NCI-H146 treated with DMSO at 0.1 percent for 48 hours (cell line): Measurements from ENCODE around the gene COG4.

ENCODE experiments used
- DNase-seq: peaks from one replicate; lab custom pipeline; 2025; ENCODE audit not compliant: unreplicated experiment; lab: John Stamatoyannopoulos, UW

Gene COG4

GRCh38 chr16:70480127-70481105, 42.9 kb downstream of the COG4 start:
- no peak for DNase-seq

GRCh38 chr16:70478912-70479341, 44.4 kb downstream of the COG4 start:
- no peak for DNase-seq

- DNase-seq: no peak
Observed at GRCh38 chr16:70478169-70478568, 45.2 kb downstream of the COG4 start.

- DNase-seq: no peak
Observed at GRCh38 chr16:70476272-70477020, 46.9 kb downstream of the COG4 start.

GRCh38 chr16:70475054-70475871, 48.1 kb downstream of the COG4 start:
- no peak for DNase-seq

- no peak for DNase-seq
Observed at GRCh38 chr16:70474320-70475053, 48.9 kb downstream of the COG4 start.

GRCh38 chr16:70473446-70474319, 49.7 kb downstream of the COG4 start:
- DNase-seq: no peak

GRCh38 chr16:70472786-70473433, 50.4 kb downstream of the COG4 start:
- no peak for DNase-seq

- no peak for DNase-seq
Observed at GRCh38 chr16:70470927-70471341, 52.4 kb downstream of the COG4 start.

- DNase-seq: no peak
Observed at GRCh38 chr16:70470141-70470926, 53.0 kb downstream of the COG4 start.

- no peak for DNase-seq
Observed at GRCh38 chr16:70468776-70469525, 54.4 kb downstream of the COG4 start.

- no peak for DNase-seq
Observed at GRCh38 chr16:70467608-70468007, 55.7 kb downstream of the COG4 start.

GRCh38 chr16:70467113-70467512, 56.2 kb downstream of the COG4 start:
- no peak for DNase-seq

GRCh38 chr16:70466805-70467076, 56.6 kb downstream of the COG4 start:
- DNase-seq: no peak

GRCh38 chr16:70465999-70466804, 57.2 kb downstream of the COG4 start:
- no peak for DNase-seq

- DNase-seq: no peak
Observed at GRCh38 chr16:70463235-70463634, 60.1 kb downstream of the COG4 start.

- DNase-seq: no peak
Observed at GRCh38 chr16:70460737-70461261, 62.6 kb downstream of the COG4 start.
